Measurements from ENCODE around the gene EI24. TPM values are rescaled to one million over a fixed set of nuclear protein-coding genes. Genes with fewer than 3 reads are reported as not detected.

The EI24 gene
- total and polyA plus RNA-seq, 9 of the 15 experiments (the other 6 are each of a cell fraction or from before 2014, with no cell fraction given): 50.4 to 260 (median 168) TPM

GRCh38 chr11:125625630-125626287 is 56.5 kb downstream of the EI24 start (continued):
- TF ChIP-seq SAP30 (IDR thresholded peaks at IDR 0.05; ENCODE audit: borderline replicate concordance, insufficient read depth, low read depth, low read length, poor library complexity, severe bottlenecking) (peak; percentile 65), ZNF408 (CRISPR knock-in tag; IDR thresholded peaks at IDR 0.05; ENCODE audit: low read depth) (no peak), TEAD4 (IDR thresholded peaks at IDR 0.05; ENCODE audit: low read length) (peak; percentile 51), TEAD4 (CRISPR knock-in tag; IDR thresholded peaks at IDR 0.05; ENCODE audit: borderline replicate concordance) (peak; percentile 63; the same call in 1 of the 2 replicates), BRF1 (IDR thresholded peaks at IDR 0.05; ENCODE audit: borderline replicate concordance, extremely low read depth, insufficient read length) (no peak), ZNF395 (CRISPR knock-in tag; IDR thresholded peaks at IDR 0.05) (no peak; the same call in 1 of the 2 replicates), ZNF507 (tag; conservative IDR thresholded peaks at IDR 0.05) (no peak), SETDB1 (IDR thresholded peaks at IDR 0.05; ENCODE audit: low read length) (no peak), GTF2F1 (IDR thresholded peaks at IDR 0.05; ENCODE audit: low read depth, low read length) (peak; percentile 80; the same call in 1 of the 2 replicates)
- TF ChIP-seq, protein P1, sequence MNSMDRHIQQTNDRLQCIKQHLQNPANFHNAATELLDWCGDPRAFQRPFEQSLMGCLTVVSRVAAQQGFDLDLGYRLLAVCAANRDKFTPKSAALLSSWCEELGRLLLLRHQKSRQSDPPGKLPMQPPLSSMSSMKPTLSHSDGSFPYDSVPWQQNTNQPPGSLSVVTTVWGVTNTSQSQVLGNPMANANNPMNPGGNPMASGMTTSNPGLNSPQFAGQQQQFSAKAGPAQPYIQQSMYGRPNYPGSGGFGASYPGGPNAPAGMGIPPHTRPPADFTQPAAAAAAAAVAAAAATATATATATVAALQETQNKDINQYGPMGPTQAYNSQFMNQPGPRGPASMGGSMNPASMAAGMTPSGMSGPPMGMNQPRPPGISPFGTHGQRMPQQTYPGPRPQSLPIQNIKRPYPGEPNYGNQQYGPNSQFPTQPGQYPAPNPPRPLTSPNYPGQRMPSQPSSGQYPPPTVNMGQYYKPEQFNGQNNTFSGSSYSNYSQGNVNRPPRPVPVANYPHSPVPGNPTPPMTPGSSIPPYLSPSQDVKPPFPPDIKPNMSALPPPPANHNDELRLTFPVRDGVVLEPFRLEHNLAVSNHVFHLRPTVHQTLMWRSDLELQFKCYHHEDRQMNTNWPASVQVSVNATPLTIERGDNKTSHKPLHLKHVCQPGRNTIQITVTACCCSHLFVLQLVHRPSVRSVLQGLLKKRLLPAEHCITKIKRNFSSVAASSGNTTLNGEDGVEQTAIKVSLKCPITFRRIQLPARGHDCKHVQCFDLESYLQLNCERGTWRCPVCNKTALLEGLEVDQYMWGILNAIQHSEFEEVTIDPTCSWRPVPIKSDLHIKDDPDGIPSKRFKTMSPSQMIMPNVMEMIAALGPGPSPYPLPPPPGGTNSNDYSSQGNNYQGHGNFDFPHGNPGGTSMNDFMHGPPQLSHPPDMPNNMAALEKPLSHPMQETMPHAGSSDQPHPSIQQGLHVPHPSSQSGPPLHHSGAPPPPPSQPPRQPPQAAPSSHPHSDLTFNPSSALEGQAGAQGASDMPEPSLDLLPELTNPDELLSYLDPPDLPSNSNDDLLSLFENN (IDR thresholded peaks at IDR 0.05; ENCODE audit: low read depth in 2 of 2, low read length in 2 of 2): 0 out of 4 replicates have a peak, but pooled peaks of 1 of the 2 experiments have one; percentile 29
- TF ChIP-seq, protein P2, sequence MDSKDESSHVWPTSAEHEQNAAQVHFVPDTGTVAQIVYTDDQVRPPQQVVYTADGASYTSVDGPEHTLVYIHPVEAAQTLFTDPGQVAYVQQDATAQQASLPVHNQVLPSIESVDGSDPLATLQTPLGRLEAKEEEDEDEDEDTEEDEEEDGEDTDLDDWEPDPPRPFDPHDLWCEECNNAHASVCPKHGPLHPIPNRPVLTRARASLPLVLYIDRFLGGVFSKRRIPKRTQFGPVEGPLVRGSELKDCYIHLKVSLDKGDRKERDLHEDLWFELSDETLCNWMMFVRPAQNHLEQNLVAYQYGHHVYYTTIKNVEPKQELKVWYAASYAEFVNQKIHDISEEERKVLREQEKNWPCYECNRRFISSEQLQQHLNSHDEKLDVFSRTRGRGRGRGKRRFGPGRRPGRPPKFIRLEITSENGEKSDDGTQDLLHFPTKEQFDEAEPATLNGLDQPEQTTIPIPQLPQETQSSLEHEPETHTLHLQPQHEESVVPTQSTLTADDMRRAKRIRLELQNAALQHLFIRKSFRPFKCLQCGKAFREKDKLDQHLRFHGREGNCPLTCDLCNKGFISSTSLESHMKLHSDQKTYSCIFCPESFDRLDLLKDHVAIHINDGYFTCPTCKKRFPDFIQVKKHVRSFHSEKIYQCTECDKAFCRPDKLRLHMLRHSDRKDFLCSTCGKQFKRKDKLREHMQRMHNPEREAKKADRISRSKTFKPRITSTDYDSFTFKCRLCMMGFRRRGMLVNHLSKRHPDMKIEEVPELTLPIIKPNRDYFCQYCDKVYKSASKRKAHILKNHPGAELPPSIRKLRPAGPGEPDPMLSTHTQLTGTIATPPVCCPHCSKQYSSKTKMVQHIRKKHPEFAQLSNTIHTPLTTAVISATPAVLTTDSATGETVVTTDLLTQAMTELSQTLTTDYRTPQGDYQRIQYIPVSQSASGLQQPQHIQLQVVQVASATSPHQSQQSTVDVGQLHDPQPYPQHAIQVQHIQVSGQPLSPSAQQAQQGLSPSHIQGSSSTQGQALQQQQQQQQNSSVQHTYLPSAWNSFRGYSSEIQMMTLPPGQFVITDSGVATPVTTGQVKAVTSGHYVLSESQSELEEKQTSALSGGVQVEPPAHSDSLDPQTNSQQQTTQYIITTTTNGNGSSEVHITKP (IDR thresholded peaks at IDR 0.05; ENCODE audit: partially characterized antibody): peak; percentile 34
- TF ChIP-seq, protein P3, sequence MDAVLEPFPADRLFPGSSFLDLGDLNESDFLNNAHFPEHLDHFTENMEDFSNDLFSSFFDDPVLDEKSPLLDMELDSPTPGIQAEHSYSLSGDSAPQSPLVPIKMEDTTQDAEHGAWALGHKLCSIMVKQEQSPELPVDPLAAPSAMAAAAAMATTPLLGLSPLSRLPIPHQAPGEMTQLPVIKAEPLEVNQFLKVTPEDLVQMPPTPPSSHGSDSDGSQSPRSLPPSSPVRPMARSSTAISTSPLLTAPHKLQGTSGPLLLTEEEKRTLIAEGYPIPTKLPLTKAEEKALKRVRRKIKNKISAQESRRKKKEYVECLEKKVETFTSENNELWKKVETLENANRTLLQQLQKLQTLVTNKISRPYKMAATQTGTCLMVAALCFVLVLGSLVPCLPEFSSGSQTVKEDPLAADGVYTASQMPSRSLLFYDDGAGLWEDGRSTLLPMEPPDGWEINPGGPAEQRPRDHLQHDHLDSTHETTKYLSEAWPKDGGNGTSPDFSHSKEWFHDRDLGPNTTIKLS (IDR thresholded peaks at IDR 0.05; ENCODE audit: borderline replicate concordance, low read depth): peak; percentile 97
